ENCODE results near the gene HYAL2. TPM values are rescaled to one million over a fixed set of nuclear protein-coding genes. Genes with fewer than 3 reads are reported as not detected.
A peak's percentile ranks its signal among the peaks of the same experiment; 100 is the strongest.

The HYAL2 gene
- total and polyA plus RNA-seq, 2 donors from 2014 or later = 93.2 to 142 TPM

GRCh38 chr3:50323614-50324199, 1.2 kb upstream of the HYAL2 start:
- FAIRE-seq = no peak

GRCh38 chr3:50323092-50323600, 601 bp upstream of the HYAL2 start:
- intact Hi-C loops (cut with DNase I) = no loop called here
- H3K4me3 ChIP-seq (ENCODE audit: low read length in 3 of 3) = peak overlapping the region in 1 of 3 donors; percentile 98
- H3K9me3 ChIP-seq (ENCODE audit: control insufficient read depth in 2 of 3, insufficient read depth in 1 of 3, low read length in 3 of 3) = no peaks in the 10 kb centered on the region
- TF ChIP-seq CTCF (IDR thresholded peaks at IDR 0.05; ENCODE audit: borderline replicate concordance, extremely low read depth, insufficient read depth) = no peak
- H3K27me3 ChIP-seq (ENCODE audit: control insufficient read depth, insufficient read depth, low read length) = no peaks in the 10 kb centered on the region
- peaks cover 3 to 52% (median 30%) of the 10 kb centered on the region in 3 donors for H3K4me1 ChIP-seq (ENCODE audit: control insufficient read depth in 2 of 3, insufficient read depth in 2 of 3, low read depth in 1 of 3, low read length in 3 of 3)
- peak overlapping the region; percentile 86 to 87 for H3K27ac ChIP-seq (ENCODE audit: low read depth in 2 of 2, low read length in 2 of 2)
- FAIRE-seq = no peak
- peak overlapping the region in 1 of 3 donors; percentile 81 for H3K9ac ChIP-seq (ENCODE audit: low read length in 3 of 3)
- peaks cover 3 to 21% (median 12%) of the 10 kb centered on the region in 3 donors for H3K36me3 ChIP-seq (ENCODE audit: control insufficient read depth in 2 of 3, insufficient read depth in 3 of 3, low read length in 3 of 3)
- peak in 2 of 5 donors; percentile 19 to 71 for DNase-seq

More at GRCh38 chr3:50323614-50324199, 1.2 kb upstream of the HYAL2 start:
- Histone ChIP-seq H3K36me3 (ENCODE audit: control insufficient read depth in 2 of 3, insufficient read depth in 3 of 3, low read length in 3 of 3) (peaks cover 3 to 15% (median 12%) of the 10 kb centered on the region in 3 donors), H3K27ac (ENCODE audit: low read depth in 2 of 2, low read length in 2 of 2) (peak overlapping the region; percentile 86 to 87), H3K27me3 (ENCODE audit: control insufficient read depth, insufficient read depth, low read length) (no peaks in the 10 kb centered on the region), H3K9ac (ENCODE audit: low read length in 3 of 3) (peak overlapping the region in 1 of 3 donors; percentile 38), H3K9me3 (ENCODE audit: control insufficient read depth in 2 of 3, insufficient read depth in 1 of 3, low read length in 3 of 3) (no peaks in the 10 kb centered on the region), H3K4me3 (ENCODE audit: low read length in 3 of 3) (peak overlapping the region in 1 of 3 donors; percentile 25), H3K4me1 (ENCODE audit: control insufficient read depth in 2 of 3, insufficient read depth in 2 of 3, low read depth in 1 of 3, low read length in 3 of 3) (peaks cover 3 to 46% (median 31%) of the 10 kb centered on the region in 3 donors)
- peak in 1 of 5 donors; percentile 63 for DNase-seq
- TF ChIP-seq CTCF (IDR thresholded peaks at IDR 0.05; ENCODE audit: borderline replicate concordance, extremely low read depth, insufficient read depth) = no peak
- intact Hi-C loops (cut with DNase I) = no loop called here

DNA sequence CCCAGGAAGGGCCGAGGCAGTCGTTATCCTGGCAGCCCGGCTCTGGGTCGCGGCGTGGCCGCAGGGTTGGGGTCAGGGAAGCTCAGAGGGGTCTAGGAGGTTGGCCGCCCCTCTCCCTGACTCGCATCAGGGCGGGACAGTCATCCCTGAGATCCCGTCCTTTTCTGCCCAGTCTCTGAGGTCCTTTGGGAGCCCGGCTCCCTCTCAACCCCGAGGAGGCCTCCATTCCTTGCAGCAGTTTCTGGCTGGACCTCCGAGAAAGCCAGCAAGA, 495 bp downstream of the HYAL2 start:
- TF ChIP-seq CTCF (IDR thresholded peaks at IDR 0.05; ENCODE audit: borderline replicate concordance, extremely low read depth, insufficient read depth) = no peak
- Histone ChIP-seq H3K36me3 (ENCODE audit: control insufficient read depth in 2 of 3, insufficient read depth in 3 of 3, low read length in 3 of 3) (peaks cover 6 to 29% (median 15%) of the 10 kb centered on the region in 3 donors), H3K4me3 (ENCODE audit: low read length in 3 of 3) (peak overlapping the region; percentile 1 to 98 (median 71)), H3K4me1 (ENCODE audit: control insufficient read depth in 2 of 3, insufficient read depth in 2 of 3, low read depth in 1 of 3, low read length in 3 of 3) (peaks cover 3 to 53% (median 30%) of the 10 kb centered on the region in 3 donors), H3K9me3 (ENCODE audit: control insufficient read depth in 2 of 3, insufficient read depth in 1 of 3, low read length in 3 of 3) (no peaks in the 10 kb centered on the region), H3K27me3 (ENCODE audit: control insufficient read depth, insufficient read depth, low read length) (no peaks in the 10 kb centered on the region), H3K27ac (ENCODE audit: low read depth in 2 of 2, low read length in 2 of 2) (peak overlapping the region; percentile 86 to 87), H3K9ac (ENCODE audit: low read length in 3 of 3) (peak overlapping the region; percentile 10 to 81 (median 44))
- DNase-seq (no peak), FAIRE-seq (no peak)
- intact Hi-C loops (cut with DNase I) = no loop called here
